Medulla oblongata (tissue), 1 donor: ENCODE measurements around the gene HOXD9.

Source experiments
- DNase-seq: peaks from one replicate; pipeline ENCODE4 v3.0.0-alpha.2; 2015; ENCODE audit errors: extremely low spot score

HOXD9 gene

GRCh38 chr2:176122683-176123410, at the start of gene HOXD9:
Gene HOXD9 (plus strand): TSS chr2:176122719. CDS start chr2:176122769, 50 bp downstream.
- peak; percentile 15 for DNase-seq

- DNase-seq, result no peak
Measured at GRCh38 chr2:176072951-176073904, 49.3 kb upstream of the HOXD9 start.

- no peak for DNase-seq
Measured at GRCh38 chr2:176074919-176075425, 47.5 kb upstream of the HOXD9 start.

DNA sequence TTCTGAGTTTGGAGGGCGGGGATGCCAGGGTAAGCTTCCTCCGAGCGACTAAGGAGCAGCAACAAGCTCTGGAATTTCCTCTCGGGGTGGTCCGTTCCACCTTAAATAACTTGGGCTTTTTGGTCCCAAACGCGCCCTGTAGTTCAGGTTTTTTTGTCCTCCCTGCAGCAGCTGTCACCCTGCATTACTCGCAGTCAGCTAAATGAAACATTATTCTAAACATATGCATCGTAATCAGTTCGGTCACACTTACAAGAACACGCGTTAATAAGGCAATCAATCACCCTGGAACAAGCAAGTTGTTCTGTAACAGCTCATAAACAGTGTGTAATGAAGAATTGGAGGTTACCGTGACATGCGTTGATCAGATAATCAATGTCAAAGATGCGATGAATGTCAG, 47.0 kb upstream of the HOXD9 start:
- DNase-seq, result no peak

- DNase-seq, result no peak
Measured at GRCh38 chr2:176076063-176076462, 46.5 kb upstream of the HOXD9 start.

DNA sequence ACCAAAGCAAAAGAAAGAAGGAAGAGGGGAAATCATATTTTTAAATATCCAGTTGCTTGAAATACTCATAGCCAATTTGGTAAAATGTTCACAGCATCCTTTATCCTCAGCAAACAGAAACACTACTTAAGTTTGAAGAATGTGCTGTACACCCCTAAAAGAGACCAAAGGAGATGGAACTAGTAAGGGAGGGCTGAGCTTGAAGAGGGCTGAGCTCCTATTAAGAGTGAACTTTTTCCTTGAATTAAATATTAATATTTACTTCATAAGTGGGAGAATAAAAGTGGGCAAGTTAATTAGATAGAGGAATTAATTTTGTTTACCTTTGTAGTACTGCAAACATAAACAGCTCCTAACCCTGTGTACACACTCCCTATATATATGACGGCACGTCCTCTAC, 45.7 kb upstream of the HOXD9 start:
- no peak for DNase-seq

- no peak for DNase-seq
Measured at GRCh38 chr2:176078541-176079284, 43.8 kb upstream of the HOXD9 start.

DNA sequence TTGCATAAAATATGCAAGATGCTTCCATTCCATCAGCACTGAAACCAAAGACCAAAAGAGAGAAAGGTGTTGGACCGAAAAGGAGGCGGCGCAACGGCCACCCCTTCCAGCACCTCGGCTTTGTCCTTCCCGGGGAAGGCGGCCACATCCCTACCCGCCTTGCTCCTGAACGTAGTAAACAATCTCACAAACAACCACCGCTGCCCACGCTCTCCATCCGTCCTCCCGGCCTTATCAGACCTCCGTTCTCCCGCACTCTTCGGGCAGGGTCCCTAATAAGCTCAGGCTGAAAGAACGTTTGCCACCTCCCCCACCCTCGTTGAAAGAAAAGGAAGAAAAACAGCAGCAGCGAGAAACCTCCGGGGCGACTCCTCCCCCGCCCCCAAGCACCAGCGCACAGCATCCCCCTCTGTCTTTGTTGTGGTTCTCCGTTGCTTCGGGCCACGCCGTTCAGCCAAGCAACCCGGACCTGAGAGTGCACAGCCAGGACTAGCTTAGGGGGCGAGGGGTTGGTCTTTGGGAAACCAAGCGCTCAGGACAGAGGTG, 43.2 kb upstream of the HOXD9 start:
- no peak for DNase-seq

DNA sequence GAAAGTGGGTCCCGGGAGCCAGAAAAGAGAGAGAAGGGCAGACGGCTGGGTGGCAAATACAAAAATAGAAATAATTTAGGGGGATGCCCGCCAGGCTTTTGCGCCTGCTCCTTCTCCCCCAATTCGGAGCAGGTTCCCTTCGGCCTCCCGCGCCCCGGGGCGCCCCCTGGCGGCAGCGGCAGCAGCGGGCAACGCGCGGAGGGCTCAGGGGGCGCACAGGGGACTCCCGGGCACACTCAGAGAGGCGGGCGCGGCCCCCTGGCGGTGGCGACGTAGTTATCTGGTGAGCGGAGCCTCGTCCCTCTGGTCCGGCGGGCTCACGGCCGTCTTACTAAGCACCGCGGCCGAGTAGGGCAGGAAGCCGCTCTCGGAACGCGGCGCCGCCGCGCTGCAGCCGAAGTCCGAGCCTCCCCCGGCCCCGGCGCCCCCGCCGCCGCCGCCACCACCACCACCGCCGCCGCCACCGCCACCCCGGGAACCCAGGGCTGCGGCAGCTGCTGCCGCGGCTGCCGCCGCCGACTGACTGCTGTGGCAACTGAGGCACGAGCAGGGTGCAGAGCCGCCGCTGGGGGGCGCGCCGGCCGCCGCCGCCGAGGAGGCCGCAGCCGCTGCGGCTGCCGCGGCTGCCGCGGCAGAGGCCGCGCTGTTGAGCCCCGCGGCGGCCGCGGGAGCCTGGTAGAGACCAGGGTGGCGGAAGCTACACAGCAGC, 42.5 kb upstream of the HOXD9 start:
- DNase-seq, result no peak

DNA sequence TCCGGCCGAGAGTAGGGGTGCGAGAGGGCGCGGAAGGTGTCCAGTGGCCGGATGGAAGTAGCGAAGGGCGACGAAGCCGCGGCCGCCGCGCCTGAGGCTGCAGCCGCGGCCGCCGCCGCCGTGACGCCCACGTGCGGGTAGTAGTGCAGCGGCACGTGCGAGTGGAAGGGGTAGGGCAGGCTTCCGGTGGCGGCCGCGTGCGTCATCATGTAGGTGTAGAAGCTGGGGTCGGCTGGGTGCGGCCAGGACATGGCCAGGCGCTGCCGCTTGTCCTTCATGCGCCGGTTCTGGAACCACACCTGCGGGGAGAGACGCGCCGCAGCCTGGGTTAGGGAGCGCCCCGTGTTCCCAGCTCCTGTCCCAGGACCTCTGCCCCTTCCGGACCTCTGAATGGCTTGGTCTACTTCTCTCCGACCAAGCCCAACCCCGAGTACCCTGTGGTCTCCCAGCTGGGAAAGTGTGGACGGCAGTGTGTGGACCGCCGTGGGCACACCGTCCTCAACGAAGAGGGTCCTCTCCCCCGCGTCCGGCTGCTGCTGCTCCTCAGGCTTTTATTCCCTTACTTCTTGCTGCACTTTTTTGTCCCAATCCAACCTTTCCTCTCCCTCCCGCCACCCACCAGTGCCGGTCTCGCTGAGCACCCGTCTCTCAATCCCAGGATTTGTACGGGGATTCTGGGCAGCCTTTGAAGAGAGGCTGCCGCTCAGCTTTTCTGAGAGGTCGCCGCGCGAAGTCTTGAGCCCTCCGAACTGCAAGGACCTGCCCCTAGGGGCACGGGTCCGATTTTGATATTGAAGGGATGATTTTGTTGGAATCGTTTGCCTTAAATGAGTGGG, 41.8 kb upstream of the HOXD9 start:
- DNase-seq, result no peak

DNA sequence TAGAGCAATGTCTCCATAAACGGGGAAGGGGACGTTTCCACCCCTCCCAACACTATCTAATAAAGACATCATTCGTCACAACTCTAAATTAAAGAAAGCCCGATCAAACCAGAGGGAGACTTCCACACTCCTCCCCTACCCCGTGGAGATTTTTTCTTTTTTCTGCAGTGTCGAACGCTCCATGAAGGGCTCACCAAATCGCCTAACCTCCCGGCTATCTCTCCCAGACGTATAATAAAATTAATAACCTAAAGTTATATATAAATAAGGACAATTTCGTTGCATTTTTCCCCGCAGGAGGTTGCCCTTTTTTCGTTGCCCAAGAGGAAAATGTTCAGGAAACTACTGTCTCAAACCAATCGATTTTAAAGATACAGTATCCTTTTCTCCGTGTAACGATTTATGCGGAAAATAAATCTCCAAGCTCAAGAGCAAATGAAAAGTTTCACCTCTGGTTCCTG, 41.1 kb upstream of the HOXD9 start:
- no peak for DNase-seq

- no peak for DNase-seq
Measured at GRCh38 chr2:176081837-176082524, 40.5 kb upstream of the HOXD9 start.

- no peak for DNase-seq
Measured at GRCh38 chr2:176082525-176082823, 40.0 kb upstream of the HOXD9 start.

DNA sequence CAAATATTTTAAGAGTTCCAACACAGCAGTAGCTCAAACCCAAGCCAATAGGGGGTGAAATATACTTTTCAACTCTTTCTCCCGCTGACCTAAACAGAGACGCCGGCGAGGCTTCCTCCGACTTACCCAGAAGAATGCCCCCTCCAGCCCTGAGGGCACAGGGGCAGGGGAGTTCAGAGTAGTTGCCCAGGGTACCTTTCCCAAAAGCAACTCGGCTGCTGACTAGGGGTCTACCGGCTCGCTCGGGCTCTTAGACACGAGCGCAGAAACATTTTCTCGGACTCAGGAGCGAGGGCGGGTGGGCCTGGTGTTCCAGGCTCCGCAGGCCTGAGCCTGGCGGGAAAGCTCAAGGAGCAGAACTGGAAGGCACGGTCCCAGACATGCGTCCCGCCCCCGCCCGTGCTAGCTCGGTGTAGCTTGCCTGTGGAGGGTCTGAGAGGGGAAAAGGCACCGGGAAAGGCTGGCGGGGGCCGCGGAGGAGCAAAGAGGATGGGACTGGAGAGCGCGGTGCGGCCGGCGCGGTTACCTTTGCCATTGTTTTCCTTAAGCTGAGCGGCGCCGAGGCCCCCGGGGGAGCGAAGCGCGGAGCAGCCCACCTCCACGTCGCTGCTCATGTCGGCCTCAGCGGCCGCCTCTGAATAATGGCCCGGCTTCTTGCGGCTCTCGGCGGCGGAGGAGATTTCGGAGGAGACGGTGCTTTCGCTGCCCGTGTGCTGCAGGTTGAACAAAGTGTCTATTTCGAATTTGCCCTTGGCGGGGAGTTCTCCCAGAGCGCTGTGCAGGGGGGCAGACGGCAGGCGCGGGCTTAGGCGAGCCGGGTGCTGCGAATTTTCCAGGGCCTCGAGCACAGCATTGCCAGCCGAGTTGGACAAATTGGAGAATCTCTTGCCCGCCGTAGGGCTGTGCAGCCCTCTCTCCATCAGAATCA, 39.4 kb upstream of the HOXD9 start:
- no peak for DNase-seq

DNA sequence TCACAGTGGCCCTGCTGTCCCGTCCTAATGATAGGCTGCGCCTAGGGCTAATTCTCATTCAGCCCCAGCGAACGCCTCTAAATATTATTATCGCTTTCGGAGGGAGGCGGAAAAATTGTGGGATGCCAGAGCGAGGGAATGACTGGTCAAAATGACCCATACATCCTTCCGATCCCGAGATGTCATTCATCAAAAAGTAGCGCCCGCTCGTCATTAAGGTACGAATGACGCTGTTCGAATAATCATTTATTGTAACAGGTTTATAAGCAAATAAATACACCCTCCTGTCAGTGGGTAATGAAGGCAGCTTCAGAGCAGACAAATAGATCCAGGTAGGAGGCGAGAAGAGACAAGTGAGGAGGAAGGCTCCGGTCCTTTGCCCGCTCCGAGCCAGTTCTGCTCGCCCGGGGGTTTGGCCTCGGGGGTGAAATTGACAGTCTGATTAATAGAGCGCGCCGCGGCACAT, 38.7 kb upstream of the HOXD9 start, which contains the start of gene EVX2:
Gene EVX2, minus strand, starts transcription at position 167 of the 466 bp plus-strand sequence. CDS start 186 bp downstream, outside the sequence.
- no peak for DNase-seq

GRCh38 chr2:176084611-176085119, 37.9 kb upstream of the HOXD9 start:
- no peak for DNase-seq

DNA sequence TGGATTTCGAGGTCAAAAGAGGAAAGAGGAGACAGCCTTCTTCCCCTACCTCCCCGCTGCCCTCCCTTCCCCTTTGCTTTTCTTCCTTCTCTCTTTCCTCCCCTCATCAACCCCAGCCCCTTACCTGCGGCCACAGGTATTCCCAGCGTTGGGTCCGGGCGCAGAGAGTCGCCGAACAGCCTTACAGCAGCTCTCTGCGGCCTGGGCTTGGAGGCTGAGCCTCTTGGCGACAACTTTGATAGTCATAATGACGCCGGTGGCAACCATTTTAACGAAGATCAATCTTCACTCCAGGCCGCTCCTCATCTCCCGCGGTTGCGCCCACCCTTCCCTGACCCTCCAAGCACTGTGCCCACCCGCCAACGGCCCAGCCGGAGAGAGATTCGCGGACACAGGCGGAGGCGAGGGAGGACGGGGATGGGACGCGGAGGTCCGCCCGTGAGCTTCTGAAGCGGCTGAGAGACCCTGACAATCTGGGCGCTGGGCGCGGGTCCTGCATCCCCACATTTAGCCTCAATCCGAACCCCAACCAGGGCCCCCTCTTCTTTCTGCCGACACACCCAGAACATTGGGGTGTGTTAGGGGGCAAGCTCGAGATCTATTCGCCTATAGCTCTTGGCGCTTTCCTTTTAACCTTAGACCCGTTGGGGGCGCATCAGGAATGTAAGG, 37.3 kb upstream of the HOXD9 start:
- no peak for DNase-seq
